ENCODE data around the gene DLD.
"Not testable (repeated sequence)": the region's sequence is repeated elsewhere in the genome, so short reads cannot be mapped to it uniquely, and the experiment has no call there.

DLD gene

DNA sequence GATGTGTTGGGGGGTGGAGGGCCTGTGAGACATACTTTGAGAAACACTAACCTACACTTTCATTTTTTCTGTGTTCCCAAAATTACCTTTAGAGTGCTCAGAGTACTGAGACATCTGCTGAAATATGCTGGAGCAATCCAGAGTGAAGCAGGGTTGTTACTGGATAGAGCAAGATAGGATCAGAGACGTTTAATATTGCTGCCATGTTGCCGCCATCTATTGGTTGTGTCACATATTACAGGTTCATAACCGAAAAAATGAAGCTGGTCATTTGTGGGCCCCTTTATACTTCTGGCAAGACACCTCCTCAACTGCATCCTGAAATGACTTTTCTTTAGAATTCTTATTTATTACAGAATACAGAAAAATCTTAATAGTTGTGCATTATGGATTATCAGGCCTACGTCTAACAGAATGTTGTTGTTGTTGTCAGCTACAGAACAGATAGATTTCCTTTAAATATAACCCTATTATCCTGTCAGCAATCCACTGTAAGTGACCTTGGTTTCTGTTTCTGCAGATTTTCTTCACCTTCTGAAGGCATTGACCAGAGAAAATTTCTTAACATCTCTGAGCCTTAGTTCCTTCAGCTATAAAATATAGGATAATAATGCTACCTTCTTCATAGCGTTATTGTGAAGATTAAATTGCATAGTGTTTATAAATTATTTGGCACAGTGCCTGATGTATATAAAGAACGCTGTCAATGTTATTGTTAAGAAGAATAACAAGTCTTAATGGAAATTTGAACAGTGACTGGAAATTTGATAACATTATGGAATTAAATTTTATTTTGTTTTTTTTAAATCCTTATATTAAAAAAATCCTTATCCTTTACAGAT, 16.2 kb upstream of the DLD start:
- DNase-seq (ENCODE audit: low spot score), result no peak

DNA sequence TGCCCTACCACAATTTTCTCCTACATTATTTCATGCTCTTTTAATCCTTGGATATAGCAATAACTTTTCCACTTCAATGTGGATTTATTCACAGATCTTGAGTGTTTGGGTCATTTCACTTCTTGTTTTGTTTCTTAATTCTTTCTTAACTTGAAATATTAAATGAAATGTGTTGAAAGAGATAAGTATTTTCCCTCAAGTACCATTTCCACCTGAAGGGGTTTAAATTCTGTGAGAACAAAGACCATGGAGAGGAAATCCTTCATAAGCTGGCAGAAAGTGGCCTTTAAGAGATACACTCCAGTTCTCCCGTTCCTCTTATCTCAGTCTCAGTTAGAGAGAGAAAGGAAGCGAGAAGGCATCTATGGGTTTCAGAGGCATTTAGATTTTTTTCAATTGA, 14.1 kb upstream of the DLD start:
- DNase-seq (ENCODE audit: low spot score), result no peak

DNA sequence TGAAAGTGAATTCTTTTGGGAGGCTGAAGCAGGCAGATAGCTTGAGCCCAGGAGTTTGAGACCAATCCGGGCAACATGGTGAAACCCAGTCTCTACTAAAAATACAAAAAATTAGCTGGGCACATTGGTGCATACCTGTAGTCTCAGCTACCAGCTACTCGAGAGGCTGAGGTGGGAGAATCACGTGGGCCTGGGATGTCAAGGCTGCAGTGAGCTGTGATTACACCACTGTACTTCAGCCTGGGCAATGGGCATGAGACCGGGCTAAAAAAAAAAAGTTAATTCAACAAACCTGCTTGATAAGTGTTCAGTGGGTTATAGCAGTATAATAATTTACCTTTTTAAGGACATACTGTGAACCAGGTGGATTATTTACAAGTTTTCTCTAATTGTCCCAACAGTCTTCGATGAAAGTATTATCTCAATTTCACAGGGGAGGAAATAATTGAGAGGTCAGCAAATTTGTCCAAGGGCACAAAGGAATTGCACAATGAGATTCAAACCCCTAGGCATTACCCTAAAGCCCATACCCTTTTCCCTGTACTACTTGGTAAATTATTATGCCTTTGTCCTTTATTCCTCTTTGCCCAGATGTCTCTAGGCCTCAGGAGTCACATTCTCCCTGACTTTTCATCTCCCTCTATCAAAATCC, 13.1 kb upstream of the DLD start:
- DNase-seq (ENCODE audit: low spot score), result no peak

DNA sequence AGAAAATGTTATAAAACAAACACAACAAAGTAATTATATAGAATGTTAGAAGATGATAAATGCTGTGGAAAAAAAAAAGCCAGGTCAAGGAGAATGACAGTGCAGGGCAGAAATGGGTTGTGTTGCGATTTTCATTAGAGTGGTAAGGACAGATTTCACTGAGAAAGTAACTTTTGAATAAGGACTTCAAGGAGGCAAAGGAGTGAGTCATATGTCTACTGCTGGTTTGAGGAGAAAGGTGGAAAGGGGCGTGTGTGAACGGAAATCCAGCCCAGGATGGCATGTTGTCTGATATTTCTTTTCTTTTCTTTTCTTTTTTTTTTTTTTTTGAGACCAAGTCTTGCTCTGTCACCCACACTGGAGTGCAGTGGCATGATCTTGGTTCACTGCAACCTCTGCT, 12.3 kb upstream of the DLD start:
- DNase-seq (ENCODE audit: low spot score), result no peak

DNA sequence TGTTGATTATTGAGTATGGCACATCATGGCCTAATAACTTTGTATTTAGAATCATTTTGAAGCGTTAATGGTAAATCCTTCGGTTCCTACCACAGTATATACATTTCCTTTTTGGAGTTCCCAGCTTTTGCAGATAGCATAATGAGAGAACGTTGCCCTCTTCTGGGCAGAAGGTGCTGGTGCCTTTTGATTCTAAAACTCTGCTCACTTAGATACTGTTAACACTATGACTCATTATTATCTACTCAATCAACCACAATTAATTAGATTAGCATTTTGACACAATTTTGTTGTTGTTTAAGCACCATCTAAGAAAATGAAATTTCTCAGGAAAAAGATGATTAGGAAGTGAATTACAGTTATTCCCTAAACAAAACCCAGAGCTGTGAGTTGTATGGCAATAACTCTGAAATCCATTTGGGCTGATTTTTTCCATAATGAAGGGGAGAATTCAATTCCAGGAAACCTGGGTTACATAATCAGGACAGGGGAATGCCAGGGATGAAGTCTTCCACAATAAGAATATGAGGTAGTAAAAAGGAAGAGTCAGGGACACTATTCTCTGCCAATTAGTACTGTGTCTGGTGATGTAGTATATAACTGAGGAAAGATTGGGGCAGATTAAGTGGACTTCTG, 11.5 kb upstream of the DLD start:
- no peak for DNase-seq (ENCODE audit: low spot score)

DNA sequence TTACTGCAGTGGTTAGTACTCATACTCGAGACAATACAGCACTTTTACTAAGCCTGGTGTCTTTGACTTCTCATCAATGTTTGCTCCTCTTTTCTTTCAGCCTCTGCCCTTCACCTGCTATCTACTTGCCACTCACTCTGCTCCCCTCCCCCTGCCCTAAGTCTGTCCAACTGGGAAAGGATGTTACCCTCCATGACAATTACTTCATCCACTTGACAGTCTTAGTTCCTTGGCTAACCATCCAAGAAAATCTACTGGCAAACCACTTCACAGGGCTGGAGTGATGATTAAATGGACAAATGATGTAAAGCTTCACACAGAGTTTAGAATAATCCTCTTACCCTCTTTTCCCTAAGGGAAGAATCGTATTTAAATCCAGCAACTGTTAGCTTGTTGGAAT, 8.2 kb upstream of the DLD start:
- DNase-seq (ENCODE audit: low spot score), result no peak

DNA sequence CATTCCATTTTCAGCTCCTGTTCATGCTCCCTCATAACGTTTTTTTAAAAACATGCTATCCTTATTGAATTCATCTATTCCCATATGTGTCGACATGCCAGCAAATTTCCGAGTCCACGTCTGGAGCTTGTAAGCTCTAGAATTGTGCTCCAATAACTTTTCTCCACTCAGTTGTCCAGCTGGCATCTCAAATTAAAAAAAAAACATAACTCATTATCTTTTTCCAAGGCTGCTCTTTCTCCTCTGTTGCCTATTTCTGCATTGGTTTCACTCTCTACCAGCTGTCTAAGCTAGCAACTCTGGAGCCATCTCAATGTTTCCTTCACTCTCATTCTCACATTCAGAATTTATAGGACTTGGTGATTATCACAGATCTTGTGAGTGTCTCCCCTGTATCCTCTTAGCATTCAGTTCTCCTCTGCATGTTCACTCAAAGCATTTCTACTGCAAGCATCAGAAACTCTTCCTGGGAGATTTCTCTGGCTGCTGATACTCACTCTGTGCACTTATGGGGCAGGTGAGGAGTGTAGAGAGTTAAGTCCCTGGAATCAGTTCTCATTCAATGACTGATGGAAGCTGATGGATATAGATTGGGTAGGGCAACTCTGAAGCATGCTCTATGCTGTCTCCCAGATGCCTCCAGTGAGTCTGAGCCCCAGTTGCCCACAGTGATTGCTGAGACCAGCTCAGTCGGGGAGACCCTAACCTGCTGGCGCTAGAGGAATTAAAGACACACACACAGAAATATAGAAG, 6.7 kb upstream of the DLD start:
- no peak for DNase-seq (ENCODE audit: low spot score)

DNA sequence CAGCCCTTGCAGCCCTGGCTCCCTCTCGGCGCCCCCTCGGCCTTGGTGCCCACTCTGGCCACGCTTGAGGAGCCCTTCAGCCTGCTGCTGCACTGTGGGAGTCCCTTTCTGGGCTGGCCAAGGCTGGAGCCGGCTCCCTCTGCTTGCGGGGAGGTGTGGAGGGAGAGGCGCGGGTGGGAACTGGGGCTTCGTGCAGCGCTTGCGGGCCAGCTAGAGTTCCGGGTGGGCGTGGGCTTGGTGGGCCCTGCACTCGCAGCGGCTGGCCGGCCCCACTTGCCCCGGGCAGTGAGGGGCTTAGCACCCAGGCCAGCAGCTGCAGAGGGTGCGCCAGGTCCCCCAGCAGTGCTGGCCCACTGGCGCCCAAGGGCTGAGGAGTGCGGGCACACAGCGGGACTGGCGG, 3.2 kb upstream of the DLD start:
- DNase-seq (ENCODE audit: low spot score), result not testable (repeated sequence)

DNA sequence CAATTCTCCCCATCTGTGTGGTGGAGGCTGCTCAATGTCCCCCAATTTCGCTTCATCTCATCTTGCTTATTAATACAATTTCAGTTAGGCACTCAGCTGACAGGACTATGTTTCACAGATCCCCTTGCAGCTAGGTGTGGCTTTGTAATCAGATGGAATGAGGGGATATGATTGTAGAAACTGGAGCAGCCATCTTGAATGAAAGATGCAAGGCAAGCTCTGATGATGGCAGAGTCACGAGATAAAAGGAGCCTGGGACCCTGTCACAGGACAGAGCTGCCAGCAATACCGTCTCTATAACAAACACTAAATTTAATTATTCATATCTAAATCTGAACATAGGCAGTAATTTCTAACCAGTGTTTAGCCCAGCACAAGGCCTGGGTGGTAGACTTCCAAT, 991 bp upstream of the DLD start:
- no peak for DNase-seq (ENCODE audit: low spot score)

DNA sequence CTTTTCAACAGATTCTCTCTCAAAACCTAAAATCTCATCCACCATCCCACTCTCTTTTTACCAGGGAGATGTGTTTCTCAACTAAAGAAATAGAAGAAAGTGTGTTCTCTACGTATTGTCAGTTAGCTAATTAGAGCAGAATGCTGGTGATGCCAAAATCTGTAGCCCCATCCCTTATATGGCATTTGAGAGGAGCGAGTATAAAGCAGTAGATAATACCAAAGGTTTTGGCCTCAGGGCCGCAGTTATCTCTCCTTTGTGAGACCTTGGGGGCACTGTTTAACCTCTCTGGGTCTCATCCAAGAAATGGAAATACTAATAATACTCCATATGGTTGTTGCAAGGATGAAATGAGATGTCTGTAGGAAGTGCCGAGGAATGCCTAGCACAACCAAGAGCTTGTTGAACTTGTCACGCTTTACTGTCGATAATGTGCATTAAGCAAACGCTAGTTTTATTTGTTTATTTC, 456 bp upstream of the DLD start:
- no peak for DNase-seq (ENCODE audit: low spot score)

DNA sequence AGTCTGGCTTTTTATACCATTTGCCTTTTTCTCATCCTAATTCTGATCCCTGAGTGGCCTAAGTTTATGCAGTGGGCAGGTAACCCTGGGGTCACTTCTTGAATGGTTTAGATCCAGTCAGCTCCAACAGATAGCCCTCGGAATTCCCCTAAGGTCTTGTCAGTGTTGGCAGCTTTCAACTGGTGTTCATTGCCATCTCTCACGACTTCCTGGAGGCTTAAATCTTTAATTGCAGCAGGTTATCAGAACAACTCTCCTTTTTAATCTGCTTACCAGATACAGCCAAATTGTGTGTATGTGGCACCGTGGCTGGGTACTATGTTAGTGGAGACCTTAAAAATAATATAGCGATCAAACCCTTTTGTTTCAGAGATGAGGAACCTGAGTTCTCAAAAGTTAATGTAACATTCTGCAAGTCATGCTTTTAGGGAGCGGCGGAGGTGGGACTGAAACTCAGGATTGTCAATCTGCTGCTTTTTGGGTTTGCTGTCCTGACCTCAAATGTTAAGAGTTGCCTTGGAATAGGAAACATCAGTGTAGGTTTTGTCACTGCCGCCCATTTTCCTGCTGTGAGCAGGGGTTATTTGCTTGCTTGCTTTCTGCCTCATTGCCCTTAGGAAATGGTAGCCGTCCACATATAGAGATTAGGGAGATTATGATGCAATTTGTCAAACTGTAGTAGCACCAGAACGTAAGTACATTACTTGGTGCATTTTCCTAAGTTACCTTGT, 818 bp downstream of the DLD start:
- no peak for DNase-seq (ENCODE audit: low spot score)

DNA sequence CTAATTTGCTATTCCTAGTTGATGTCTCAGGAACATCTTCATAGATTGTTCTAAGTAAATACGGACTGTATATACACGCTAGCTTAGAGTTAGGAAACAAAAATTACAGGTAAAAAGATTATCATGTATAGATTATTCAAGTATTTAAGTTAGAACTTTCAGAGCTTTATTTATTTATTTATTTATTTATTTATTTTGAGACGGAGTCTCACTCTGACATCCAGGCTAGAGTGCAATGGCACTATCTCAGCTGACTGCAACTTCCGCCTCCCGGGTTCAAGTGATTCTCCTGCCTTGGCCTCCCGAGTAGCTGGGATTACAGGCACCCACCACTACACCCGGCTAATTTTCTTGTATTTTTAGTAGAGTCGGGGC, 1.4 kb downstream of the DLD start:
- DNase-seq (ENCODE audit: low spot score), result not testable (repeated sequence)

DNA sequence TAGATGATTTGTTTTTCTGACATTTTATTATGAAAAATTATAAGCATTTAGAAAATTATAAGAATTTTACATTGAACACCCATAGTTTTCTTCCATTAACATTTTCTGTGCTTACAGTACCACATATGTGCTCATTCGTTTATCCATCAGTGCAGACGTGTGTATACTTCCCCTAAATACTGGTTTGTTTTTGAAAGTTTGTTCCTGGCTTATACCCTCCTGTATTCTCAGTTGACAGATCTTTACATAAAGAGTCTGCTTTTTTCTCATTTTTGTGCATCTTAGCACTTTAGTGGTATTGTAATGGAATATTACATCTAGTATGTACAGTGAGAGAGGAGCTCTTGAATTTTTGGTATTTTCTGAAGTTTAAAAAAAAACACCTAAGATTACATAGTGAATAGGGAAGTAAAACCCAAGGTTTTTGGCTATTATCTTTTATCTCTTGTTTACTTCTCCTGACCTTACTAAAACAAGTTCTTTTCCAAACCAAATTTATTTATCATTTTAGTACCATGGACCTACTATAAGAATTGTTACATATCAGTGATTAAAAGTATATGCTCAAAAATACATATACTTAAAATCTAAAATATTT, 8.1 kb downstream of the DLD start:
- DNase-seq (ENCODE audit: low spot score), result no peak

DNA sequence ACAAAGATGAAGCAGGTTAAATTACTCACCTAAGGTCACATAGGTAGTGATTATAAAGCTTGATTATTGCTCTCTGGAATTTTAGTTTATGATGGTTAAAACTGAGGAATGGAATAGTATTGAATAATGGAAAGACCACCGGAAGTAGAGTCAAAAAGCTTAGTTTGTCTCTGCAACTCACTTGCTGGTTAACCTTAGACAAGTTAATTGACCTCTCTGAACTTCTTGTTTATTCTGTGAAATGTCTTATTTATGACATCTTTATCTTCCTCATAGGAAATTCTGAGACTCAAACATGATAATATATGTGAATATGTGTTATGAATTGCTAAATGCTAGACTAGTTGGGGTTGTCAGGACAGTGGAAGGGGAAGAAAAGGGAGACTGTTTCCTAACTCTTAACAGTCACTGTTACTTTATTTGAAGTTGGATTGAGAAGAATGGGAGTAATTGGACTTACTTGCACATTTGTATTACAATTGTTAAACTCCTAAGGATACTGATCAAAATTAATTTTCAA, 9.6 kb downstream of the DLD start:
- no peak for DNase-seq (ENCODE audit: low spot score)

DNA sequence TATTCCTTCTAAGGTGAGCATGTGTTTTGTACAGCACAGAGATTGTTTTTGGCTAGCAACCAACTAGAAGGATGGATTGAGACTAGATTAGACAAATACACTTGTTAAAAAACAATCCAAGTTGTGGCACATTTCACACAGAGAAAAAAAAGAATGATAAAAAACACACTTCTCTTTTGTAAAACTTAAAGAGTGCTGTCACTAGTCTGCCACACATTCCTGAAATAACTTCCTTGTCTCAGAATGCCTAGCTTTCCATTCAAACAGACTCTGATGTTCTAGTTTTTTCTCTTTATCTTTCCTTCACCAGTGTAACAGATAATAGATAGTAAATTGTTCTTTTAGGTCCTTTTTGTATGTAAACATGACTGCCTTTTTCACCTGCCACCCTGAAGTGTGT, 11.4 kb downstream of the DLD start:
- DNase-seq (ENCODE audit: low spot score), result no peak

DNA sequence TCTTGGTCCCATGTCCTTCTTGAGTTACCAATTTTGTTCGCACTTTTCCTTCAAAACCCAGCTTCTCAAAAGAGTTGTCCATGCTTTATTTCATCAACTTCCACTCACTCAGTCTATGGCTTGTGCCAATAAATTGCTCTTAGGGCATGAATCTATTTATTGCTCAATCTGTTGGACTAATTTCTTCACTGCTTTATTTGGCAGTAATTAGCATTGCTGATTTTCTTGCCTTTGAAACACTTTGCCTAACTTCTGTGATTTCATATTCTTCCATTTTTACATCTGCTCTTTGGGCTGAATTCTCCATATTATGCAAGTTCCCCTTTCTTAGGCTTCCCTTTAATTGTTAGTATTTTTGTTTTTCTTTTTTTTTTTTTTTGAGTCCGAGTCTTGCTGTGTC, 16.8 kb downstream of the DLD start:
- DNase-seq (ENCODE audit: low spot score), result no peak

DNA sequence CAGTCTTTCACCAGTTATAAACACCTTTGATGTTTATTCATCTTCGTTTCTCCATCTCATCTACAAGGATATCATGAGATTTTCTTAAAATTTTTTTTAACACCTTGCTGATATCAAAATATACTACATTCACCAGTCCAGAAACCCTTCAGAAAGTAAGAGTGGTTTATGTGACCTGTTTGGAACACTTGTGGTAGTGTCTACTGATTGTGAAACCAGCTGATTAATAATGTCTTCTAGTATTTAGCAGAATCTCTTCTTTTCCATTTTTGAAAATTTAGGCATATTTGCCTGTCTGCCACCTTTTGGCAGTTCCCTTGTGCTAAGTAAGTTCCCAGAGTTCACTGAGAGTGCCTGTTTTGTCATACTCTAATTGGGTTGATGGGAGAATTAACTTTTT, 18.5 kb downstream of the DLD start:
- DNase-seq (ENCODE audit: low spot score), result no peak

DNA sequence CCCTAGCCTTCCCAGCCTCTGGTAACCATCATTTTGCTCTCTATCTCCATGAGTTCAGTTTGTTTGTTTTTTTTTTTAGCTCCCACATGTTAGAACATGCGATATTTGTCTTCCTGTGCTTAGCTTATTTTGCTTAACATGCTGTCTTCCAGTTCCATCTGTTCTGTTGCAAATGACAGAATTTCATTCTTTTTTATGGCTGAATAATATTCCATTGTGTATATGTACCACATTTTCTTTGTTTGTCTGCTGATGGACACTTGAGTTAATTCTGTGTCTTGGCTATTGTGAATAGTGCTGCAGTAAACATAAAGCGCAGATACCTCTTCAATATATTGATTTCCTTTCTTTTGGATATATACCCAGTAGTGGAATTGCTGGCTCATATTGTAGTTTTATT, 21.0 kb downstream of the DLD start:
- DNase-seq (ENCODE audit: low spot score), result no peak

DNA sequence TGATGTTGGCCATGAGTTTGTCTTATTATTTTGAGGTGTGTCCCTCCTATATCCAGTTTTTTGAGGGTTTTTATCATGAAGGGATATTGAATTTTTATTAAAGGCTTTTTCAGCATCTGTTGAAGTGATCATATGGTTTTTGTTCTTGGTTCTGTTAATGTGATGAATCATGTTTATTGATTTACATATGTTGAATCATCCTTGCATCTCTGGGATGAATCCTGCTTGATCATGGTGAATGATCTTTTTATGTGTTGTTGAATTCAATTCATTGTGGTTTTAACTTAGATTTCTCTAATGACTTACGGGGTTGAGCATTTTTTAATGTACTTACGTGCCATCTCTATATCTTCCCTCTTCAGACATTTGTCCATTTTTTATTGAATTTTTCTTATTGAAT, 22.9 kb downstream of the DLD start:
- no peak for DNase-seq (ENCODE audit: low spot score)

DNA sequence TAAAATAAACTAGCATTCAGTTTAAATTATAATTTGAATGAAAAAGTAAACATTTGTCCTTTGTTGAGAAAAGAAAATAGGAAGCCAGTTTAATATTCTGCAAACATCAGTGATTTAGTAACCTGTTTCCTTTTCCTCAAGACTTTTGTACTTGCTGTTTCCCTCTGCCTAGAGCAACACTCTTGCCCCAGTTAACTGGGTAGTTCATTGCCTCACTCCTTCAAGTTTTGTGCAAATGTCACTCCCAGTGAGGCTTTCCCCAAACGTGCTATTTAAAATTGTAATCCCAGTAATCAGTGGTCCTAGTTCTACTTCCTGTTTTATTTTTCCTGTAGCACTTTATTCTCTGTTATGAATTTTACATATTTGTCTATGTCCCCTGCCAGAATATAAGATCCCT, 23.8 kb downstream of the DLD start:
- DNase-seq (ENCODE audit: low spot score), result no peak

DNA sequence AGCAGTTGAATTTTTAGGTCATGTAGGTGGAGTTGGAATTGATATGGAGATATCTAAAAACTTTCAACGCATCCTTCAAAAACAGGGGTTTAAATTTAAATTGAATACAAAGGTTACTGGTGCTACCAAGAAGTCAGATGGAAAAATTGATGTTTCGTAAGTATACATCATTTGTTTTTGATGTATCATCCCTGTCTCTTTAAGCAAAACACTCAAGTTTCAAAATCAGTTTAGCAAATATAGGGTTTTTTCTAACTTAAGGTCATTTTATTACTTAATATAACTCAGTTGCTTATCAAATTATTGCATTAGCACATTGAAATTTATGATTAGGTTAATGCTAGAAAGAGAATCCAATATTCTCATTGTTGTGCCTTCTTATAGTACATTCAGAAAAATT, 24.6 kb downstream of the DLD start:
- no peak for DNase-seq (ENCODE audit: low spot score)
